ENCODE data around the gene VILL.

The VILL gene

DNA sequence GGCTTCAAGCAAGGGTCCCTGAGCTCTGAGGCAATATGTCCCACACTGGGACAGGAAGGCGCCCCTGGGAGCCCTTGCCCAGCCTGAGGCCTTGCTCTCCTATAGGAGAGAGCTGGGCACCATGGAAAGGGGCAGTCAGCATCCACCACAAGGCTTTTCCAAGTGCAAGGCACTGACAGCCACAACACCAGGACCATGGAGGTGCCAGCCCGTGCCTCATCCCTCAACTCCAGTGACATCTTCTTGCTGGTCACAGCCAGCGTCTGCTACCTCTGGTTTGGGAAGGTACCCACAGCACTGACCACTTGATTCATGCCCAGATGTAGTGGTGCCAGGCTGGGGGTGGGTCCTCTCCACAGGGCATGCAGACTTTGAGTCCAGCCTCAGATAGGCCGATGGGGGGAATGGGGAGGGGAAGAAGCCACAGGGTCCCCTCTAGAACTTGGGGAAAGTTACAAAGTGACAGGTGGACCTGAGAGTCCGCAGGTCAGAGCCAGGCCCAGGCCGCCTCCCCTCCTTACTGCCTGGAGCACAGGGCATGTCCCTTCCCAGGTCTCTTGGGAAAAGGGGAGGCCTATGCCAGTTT is 11.8 kb downstream of the VILL start:
- no peak for DNase-seq (ENCODE audit: low spot score)
- POLR2A ChIA-PET (ENCODE audit: low non-redundant PET) = no interaction called here
- no peak overlapping the region for H3K27ac ChIP-seq
- TF ChIP-seq, protein P1, sequence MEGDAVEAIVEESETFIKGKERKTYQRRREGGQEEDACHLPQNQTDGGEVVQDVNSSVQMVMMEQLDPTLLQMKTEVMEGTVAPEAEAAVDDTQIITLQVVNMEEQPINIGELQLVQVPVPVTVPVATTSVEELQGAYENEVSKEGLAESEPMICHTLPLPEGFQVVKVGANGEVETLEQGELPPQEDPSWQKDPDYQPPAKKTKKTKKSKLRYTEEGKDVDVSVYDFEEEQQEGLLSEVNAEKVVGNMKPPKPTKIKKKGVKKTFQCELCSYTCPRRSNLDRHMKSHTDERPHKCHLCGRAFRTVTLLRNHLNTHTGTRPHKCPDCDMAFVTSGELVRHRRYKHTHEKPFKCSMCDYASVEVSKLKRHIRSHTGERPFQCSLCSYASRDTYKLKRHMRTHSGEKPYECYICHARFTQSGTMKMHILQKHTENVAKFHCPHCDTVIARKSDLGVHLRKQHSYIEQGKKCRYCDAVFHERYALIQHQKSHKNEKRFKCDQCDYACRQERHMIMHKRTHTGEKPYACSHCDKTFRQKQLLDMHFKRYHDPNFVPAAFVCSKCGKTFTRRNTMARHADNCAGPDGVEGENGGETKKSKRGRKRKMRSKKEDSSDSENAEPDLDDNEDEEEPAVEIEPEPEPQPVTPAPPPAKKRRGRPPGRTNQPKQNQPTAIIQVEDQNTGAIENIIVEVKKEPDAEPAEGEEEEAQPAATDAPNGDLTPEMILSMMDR (conservative IDR thresholded peaks at IDR 0.05; ENCODE audit: low read depth) = no peak
- CTCF ChIA-PET = interaction anchor here (1.2 kb wide), 1 partner anchor 29 kb away, joined by 5 read pairs; no protein-coding TSS in a partner anchor

DNA sequence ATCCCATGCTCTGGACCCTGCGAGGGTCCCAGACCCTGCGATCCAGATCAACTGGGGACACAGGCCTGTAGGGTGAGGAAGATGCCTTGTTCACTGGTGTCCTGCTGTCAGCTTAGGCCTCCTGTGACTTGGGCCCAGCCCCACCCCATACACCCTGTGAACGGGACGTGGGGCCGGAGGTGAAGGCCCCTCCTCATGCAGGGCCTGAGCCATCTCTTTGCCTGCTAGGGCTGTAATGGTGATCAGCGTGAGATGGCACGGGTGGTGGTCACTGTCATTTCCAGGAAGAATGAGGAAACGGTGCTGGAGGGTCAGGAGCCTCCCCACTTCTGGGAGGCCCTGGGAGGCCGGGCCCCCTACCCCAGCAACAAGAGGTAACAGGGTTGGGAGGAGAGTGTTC is 12.4 kb downstream of the VILL start:
- H3K27ac ChIP-seq = no peak overlapping the region; the same call in 1 of the 2 replicates
- TF ChIP-seq, protein P1 (conservative IDR thresholded peaks at IDR 0.05; ENCODE audit: low read depth) = no peak
- ChIA-PET CTCF (no interaction called here), POLR2A (ENCODE audit: low non-redundant PET) (no interaction called here)
- DNase-seq (ENCODE audit: low spot score) = no peak

DNA sequence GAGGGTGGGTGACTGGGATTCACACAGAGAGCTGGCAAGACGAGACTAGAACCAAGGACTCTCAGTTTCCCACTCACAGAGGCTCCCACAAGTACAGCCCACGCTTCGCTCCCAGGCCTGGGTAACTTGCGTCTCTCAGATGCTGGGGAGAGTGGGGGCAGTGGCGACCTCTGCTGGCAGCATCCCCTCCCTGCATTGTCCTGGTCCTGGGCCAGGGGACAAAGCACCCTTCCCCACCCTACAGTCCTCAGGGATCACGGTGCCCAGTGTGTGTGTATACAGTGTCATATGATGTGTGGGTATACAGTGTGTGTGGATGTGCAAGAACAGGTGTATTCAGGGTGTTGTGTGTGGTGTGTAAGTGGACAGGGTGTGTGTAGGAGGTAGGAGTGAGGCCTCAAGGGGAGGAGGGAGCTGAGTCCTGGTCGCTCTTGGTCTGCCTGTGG is 12.8 kb downstream of the VILL start:
- POLR2A ChIA-PET (ENCODE audit: low non-redundant PET) = no interaction called here

DNA sequence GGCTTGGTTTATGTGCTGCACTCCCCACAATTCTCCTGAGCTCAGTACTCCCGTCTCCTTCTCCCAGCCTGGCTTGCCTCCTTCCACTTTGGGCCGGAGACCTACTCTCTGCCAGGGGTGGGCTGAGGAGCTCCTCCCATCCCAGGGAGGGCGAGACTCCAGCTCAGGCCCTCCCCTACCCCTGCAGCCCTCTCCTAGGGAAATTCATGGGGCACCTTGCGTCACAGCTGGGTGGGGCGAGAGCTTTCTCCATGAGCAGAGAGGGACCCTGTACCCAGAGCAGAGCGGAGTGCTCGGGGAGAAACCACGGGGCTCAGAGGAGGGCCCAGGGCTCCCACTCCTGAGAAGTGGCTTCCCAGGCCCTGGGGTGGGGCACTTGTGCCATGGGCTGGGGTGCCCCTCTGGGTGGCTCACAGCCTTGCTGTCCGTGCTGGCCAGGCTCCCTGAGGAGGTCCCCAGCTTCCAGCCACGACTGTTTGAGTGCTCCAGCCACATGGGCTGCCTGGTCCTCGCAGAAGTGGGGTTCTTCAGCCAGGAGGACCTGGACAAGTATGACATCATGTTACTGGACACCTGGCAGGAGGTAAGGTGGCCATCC is 13.3 kb downstream of the VILL start:
- no peak for DNase-seq (ENCODE audit: low spot score)
- TF ChIP-seq, protein P1 (conservative IDR thresholded peaks at IDR 0.05; ENCODE audit: low read depth) = no peak
- CTCF ChIA-PET = interaction anchor here (0.7 to 1.0 kb wide), 3 partner anchors 10 to 148 kb away, joined by 3 to 5 read pairs (median 4); no protein-coding TSS in a partner anchor
- POLR2A ChIA-PET (ENCODE audit: low non-redundant PET) = no interaction called here
- peak overlapping the region; percentile 58 for H3K27ac ChIP-seq

More for the DNA sequence above, 12.8 kb downstream of the VILL start:
- CTCF ChIA-PET = interaction anchor here (0.7 to 1.0 kb wide), 3 partner anchors 10 to 148 kb away, joined by 3 to 5 read pairs (median 4); no protein-coding TSS in a partner anchor
- TF ChIP-seq, protein P1 (conservative IDR thresholded peaks at IDR 0.05; ENCODE audit: low read depth) = peak; percentile 78
- H3K27ac ChIP-seq = peak overlapping the region; percentile 58
- DNase-seq (ENCODE audit: low spot score) = no peak

DNA sequence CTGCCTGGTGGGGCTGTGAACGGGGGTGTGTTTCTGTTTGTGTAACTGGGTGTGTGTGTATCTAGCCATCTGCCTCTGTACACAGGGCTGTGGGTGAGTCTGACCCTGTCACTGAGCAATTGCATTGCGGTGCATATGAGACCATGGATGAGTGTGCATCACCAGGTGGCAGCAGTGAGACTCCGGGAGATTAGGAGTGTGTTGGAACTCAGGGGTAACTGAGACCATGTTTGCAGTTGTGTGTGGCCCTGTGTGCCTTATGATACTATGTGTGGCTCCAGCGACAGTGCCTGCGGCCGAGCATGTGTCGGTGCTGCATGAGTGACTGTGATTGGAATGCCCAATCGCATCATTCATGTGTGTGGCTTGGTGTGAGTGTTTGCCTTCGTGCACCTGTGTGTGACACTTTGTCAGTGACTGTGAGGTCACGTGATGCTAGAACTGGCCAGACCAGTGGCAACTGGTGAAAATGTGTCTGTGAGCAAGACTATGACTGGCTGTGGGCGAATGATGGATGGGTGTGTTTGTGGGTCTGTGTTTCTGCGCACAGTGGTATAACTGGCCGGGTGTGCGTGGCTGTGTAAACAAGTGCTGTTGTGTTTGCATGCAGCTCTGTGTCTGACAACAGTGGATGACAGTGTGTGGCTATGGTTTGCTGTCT is 14.0 kb downstream of the VILL start:
- TF ChIP-seq, protein P1 (conservative IDR thresholded peaks at IDR 0.05; ENCODE audit: low read depth) = peak; percentile 76
- ChIA-PET CTCF (interaction anchor here (0.7 to 1.2 kb wide), 5 partner anchors 11 to 323 kb away, joined by 3 to 5 read pairs (median 4); no protein-coding TSS in a partner anchor), POLR2A (ENCODE audit: low non-redundant PET) (no interaction called here)
- peak; percentile 41 for DNase-seq (ENCODE audit: low spot score)
- H3K27ac ChIP-seq = peak overlapping the region; percentile 58
